H9 (cell line): ENCODE measurements around the gene TTC24. TPM values are rescaled to one million over a fixed set of nuclear protein-coding genes. Genes with fewer than 3 reads are reported as not detected.

ENCODE experiments used
- DNase-seq: peaks from one replicate; pipeline ENCODE4 v3.0.0-alpha.2; 2017
- H2AFZ ChIP-seq: one replicate; pipeline ENCODE4 v1.6.1; 2013; ENCODE audit warnings: mild to moderate bottlenecking, low read length, control low read depth, moderate library complexity
- H2AK5ac ChIP-seq: 2 replicates; pipeline ENCODE4 v1.6.1; 2013; ENCODE audit warnings: low read length, control low read depth, mixed read lengths; ENCODE audit not compliant: insufficient read length
- H2BK120ac ChIP-seq: one replicate; pipeline ENCODE4 v1.6.1; 2013; ENCODE audit warnings: low read depth, mild to moderate bottlenecking, low read length, control low read depth, inconsistent platforms; ENCODE audit not compliant: poor library complexity, severe bottlenecking
- H2BK12ac ChIP-seq: 2 replicates; pipeline ENCODE4 v1.6.1; 2013; ENCODE audit warnings: low read length, control low read depth, mixed read lengths, low read depth; ENCODE audit not compliant: insufficient read length
- H2BK15ac ChIP-seq: 2 replicates; pipeline ENCODE4 v1.6.1; 2013; ENCODE audit warnings: low read depth, low read length, control low read depth
- H2BK20ac ChIP-seq: one replicate; pipeline ENCODE4 v1.6.1; 2013; ENCODE audit warnings: low read depth, mild to moderate bottlenecking, low read length, control low read depth, inconsistent platforms; ENCODE audit not compliant: poor library complexity, severe bottlenecking
- H2BK5ac ChIP-seq: 2 replicates; pipeline ENCODE4 v1.6.1; 2013; ENCODE audit warnings: low read length, control low read depth, mixed read lengths; ENCODE audit not compliant: insufficient read length
- H3K14ac ChIP-seq: 2 replicates; pipeline ENCODE4 v1.6.1; 2013; ENCODE audit warnings: low read length, control low read depth; ENCODE audit not compliant: insufficient read depth
- H3K18ac ChIP-seq: 2 replicates; pipeline ENCODE4 v1.6.1; 2013; ENCODE audit warnings: low read depth, mild to moderate bottlenecking, mixed read lengths, low read length, control low read depth; ENCODE audit not compliant: insufficient read length
- H3K23ac ChIP-seq: 2 replicates; pipeline ENCODE4 v1.6.1; 2013; ENCODE audit warnings: low read length, control low read depth, mixed read lengths, low read depth; ENCODE audit not compliant: insufficient read length
- H3K23me2 ChIP-seq: 2 replicates; pipeline ENCODE4 v1.6.1; 2013; ENCODE audit warnings: low read depth, mild to moderate bottlenecking, mixed read lengths, low read length, control low read depth; ENCODE audit not compliant: insufficient read length, poor library complexity, severe bottlenecking
- H3K27ac ChIP-seq: 2 replicates; pipeline ENCODE4 v1.5.1; 2013; ENCODE audit warnings: low read length, control low read depth, mixed read lengths, low read depth; ENCODE audit not compliant: insufficient read length
- H3K27me3 ChIP-seq: 2 replicates; pipeline ENCODE4 v1.6.1; 2013; ENCODE audit warnings: low read length, control low read depth, inconsistent platforms; ENCODE audit not compliant: insufficient read depth
- H3K4ac ChIP-seq: 2 replicates; pipeline ENCODE4 v1.6.1; 2013; ENCODE audit warnings: low read depth, mild to moderate bottlenecking, control low read depth, inconsistent platforms, low read length, moderate library complexity
- H3K4me1 ChIP-seq: 2 replicates; pipeline ENCODE4 v1.6.1; 2013; ENCODE audit warnings: low read length, control low read depth, inconsistent platforms; ENCODE audit not compliant: insufficient read depth
- H3K4me2 ChIP-seq: 2 replicates; pipeline ENCODE4 v1.6.1; 2013; ENCODE audit warnings: low read length, control low read depth, mixed read lengths; ENCODE audit not compliant: insufficient read length, insufficient read depth
- H3K56ac ChIP-seq: 2 replicates; pipeline ENCODE4 v1.6.1; 2013; ENCODE audit warnings: low read depth, mild to moderate bottlenecking, mixed read lengths, low read length, control low read depth; ENCODE audit not compliant: insufficient read length
- H3K79me1 ChIP-seq: 2 replicates; pipeline ENCODE4 v1.6.1; 2013; ENCODE audit warnings: low read depth, mild to moderate bottlenecking, moderate library complexity, low read length, control low read depth, inconsistent platforms; ENCODE audit not compliant: insufficient read depth, poor library complexity, severe bottlenecking
- H3K79me2 ChIP-seq: 2 replicates; pipeline ENCODE4 v1.6.1; 2013; ENCODE audit warnings: low read length, control low read depth, inconsistent platforms; ENCODE audit not compliant: insufficient read depth
- H3K9ac ChIP-seq: 2 replicates; pipeline ENCODE4 v1.6.1; 2013; ENCODE audit warnings: low read length, control low read depth, mixed read lengths; ENCODE audit not compliant: insufficient read length; ENCODE audit errors: extremely low read depth
- H3K9me3 ChIP-seq: one replicate; pipeline ENCODE4 v1.6.1; 2013; ENCODE audit warnings: low read depth, low read length, inconsistent platforms; ENCODE audit not compliant: control insufficient read depth
- H3T11ph ChIP-seq: one replicate; pipeline ENCODE4 v1.6.1; 2013; ENCODE audit warnings: mild to moderate bottlenecking, low read length, control low read depth, inconsistent platforms
- H4K20me1 ChIP-seq: one replicate; pipeline ENCODE4 v1.6.1; 2013; ENCODE audit not compliant: control insufficient read depth, insufficient read length, insufficient read depth
- H4K5ac ChIP-seq: 2 replicates; pipeline ENCODE4 v1.6.1; 2013; ENCODE audit warnings: low read depth, mild to moderate bottlenecking, mixed read lengths, low read length, control low read depth; ENCODE audit not compliant: insufficient read length
- H4K8ac ChIP-seq: replicated peaks from 2 replicates; pipeline ENCODE4 v1.6.1; 2013; ENCODE audit warnings: low read length, control low read depth, mixed read lengths, low read depth; ENCODE audit not compliant: insufficient read length
- H4K91ac ChIP-seq: 2 replicates; pipeline ENCODE4 v1.6.1; 2013; ENCODE audit warnings: low read depth, mild to moderate bottlenecking, moderate library complexity, mixed read lengths, low read length, control low read depth; ENCODE audit not compliant: insufficient read length
- H3K27ac Mint-ChIP-seq, 3 experiments: 2 replicates in 2 of 3; 3 replicates in 1 of 3; pipeline ENCODE4 v1.8.0; 2020 to 2021; ENCODE audit warnings: mixed read lengths in 3 of 3, mild to moderate bottlenecking in 1 of 3, moderate library complexity in 1 of 3
- H3K27me3 Mint-ChIP-seq: 2 replicates; pipeline ENCODE4 v1.8.0; 2021; ENCODE audit warnings: low read depth, mild to moderate bottlenecking, moderate library complexity, mixed read lengths
- H3K36me3 Mint-ChIP-seq, 3 experiments: 2 replicates in 2 of 3; 3 replicates in 1 of 3; pipeline ENCODE4 v1.8.0; 2020 to 2021; ENCODE audit warnings: low read depth in 3 of 3, mixed read lengths in 3 of 3; ENCODE audit not compliant: insufficient read depth in 1 of 3
- H3K4me1 Mint-ChIP-seq, 2 experiments: 2 replicates each; pipeline ENCODE4 v1.8.0; 2020; ENCODE audit warnings: mixed read lengths in 2 of 2
- H3K4me3 Mint-ChIP-seq, 2 experiments: 2 replicates in 1 of 2; 3 replicates in 1 of 2; pipeline ENCODE4 v1.8.0; 2020 to 2021; ENCODE audit warnings: mild to moderate bottlenecking in 2 of 2, mixed read lengths in 2 of 2, moderate library complexity in 1 of 2
- H3K9me3 Mint-ChIP-seq, 2 experiments: 2 replicates in 1 of 2; 3 replicates in 1 of 2; pipeline ENCODE4 v1.8.0; 2020; ENCODE audit warnings: mild to moderate bottlenecking in 2 of 2, mixed read lengths in 2 of 2, moderate library complexity in 1 of 2
- WGBS: extraction: QIAGEN DNeasy Blood & Tissue Kit; methylation state at CpG from one replicate; pipeline ENCODE4 v1.1.7; 2013; ENCODE audit warnings: missing lambda C conversion rate, low lambda C conversion rate, mixed read lengths; ENCODE audit not compliant: insufficient read length; ENCODE audit errors: extremely low coverage; 5-methylcytosine and 5-hydroxymethylcytosine counted together
- total RNA-seq: library from RNA; stranded (reverse); gene quantifications from 2 replicates; pipeline ENCODE4 v1.2.1, GENCODE V29; 2021
- TF ChIP-seq, protein P1 (sequence below): fragments of 200-600 bp; sonication (generic); conservative IDR thresholded peaks from 3 replicates; pipeline ENCODE4 v1.8.0; 2021; ENCODE audit warnings: antibody characterized with exemption, mild to moderate bottlenecking

TTC24 gene
- total RNA-seq, 1 experiment from 2014 or later, result 0.26 TPM

- no peak overlapping the region for H2BK120ac ChIP-seq
- WGBS, result no CpG with 5 or more reads among the region's 2 CpGs
- H3K36me3 Mint-ChIP-seq, result peaks cover 14 to 59% (median 51%) of the 10 kb centered on the region in 3 experiments; a peak in 6 of 7 replicates
Observed at GRCh38 chr1:156555715-156556114, 23.8 kb upstream of the TTC24 start.

More at GRCh38 chr1:156555715-156556114, 23.8 kb upstream of the TTC24 start:
- no peaks in the 10 kb centered on the region for H3K4me1 ChIP-seq
- H3K14ac ChIP-seq, result no peak overlapping the region
- no peak overlapping the region for H3K23ac ChIP-seq
- no peak overlapping the region for H2AFZ ChIP-seq
- no peak overlapping the region for H2BK15ac ChIP-seq
- H3K9ac ChIP-seq, result no peak overlapping the region
- no peak overlapping the region for H2BK12ac ChIP-seq
- no peaks in the 10 kb centered on the region for H3K27me3 ChIP-seq
- no peak overlapping the region for H3K18ac ChIP-seq
- no peaks in the 10 kb centered on the region for H4K20me1 ChIP-seq
- no peak overlapping the region for H2BK20ac ChIP-seq
- DNase-seq, result no peak
- Mint-ChIP-seq H3K4me1 (no peaks in the 10 kb centered on the region), H3K4me3 (no peak overlapping the region), H3K27me3 (no peaks in the 10 kb centered on the region), H3K9me3 (no peaks in the 10 kb centered on the region), H3K27ac (no peak overlapping the region)
- TF ChIP-seq, protein P1, sequence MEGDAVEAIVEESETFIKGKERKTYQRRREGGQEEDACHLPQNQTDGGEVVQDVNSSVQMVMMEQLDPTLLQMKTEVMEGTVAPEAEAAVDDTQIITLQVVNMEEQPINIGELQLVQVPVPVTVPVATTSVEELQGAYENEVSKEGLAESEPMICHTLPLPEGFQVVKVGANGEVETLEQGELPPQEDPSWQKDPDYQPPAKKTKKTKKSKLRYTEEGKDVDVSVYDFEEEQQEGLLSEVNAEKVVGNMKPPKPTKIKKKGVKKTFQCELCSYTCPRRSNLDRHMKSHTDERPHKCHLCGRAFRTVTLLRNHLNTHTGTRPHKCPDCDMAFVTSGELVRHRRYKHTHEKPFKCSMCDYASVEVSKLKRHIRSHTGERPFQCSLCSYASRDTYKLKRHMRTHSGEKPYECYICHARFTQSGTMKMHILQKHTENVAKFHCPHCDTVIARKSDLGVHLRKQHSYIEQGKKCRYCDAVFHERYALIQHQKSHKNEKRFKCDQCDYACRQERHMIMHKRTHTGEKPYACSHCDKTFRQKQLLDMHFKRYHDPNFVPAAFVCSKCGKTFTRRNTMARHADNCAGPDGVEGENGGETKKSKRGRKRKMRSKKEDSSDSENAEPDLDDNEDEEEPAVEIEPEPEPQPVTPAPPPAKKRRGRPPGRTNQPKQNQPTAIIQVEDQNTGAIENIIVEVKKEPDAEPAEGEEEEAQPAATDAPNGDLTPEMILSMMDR, result no peak
- H3K56ac ChIP-seq, result no peak overlapping the region
- no peak overlapping the region for H2AK5ac ChIP-seq
- H3K23me2 ChIP-seq, result no peaks in the 10 kb centered on the region
- no peak overlapping the region for H4K5ac ChIP-seq
- H3K4me2 ChIP-seq, result no peak overlapping the region
- H3K27ac ChIP-seq, result no peak overlapping the region
- no peaks in the 10 kb centered on the region for H3K9me3 ChIP-seq
- H2BK5ac ChIP-seq, result no peak overlapping the region
- H3K4ac ChIP-seq, result no peak overlapping the region
- H3T11ph ChIP-seq, result no peak overlapping the region
- H3K79me2 ChIP-seq, result no peaks in the 10 kb centered on the region
- H4K8ac ChIP-seq, result no peak overlapping the region
- H3K79me1 ChIP-seq, result no peaks in the 10 kb centered on the region
- H4K91ac ChIP-seq, result no peak overlapping the region
